Stimulated activated CD4-positive, alpha-beta T cell treated with anti-CD3 and anti-CD28 coated beads, Interleukin-1b, Interleukin-23, amount 100 ng/mL, for 24 hours (primary cell): ENCODE data around the gene FBN2.
"Not testable (repeated sequence)": the region's sequence is repeated elsewhere in the genome, so short reads cannot be mapped to it uniquely, and the experiment has no call there.

Experiments
- DNase-seq, 4 experiments: peaks; one replicate each; pipeline ENCODE4 v3.0.0-alpha.2; 2020; ENCODE audit warnings: low read depth in 4 of 4, low spot score in 1 of 4

FBN2 gene

DNA sequence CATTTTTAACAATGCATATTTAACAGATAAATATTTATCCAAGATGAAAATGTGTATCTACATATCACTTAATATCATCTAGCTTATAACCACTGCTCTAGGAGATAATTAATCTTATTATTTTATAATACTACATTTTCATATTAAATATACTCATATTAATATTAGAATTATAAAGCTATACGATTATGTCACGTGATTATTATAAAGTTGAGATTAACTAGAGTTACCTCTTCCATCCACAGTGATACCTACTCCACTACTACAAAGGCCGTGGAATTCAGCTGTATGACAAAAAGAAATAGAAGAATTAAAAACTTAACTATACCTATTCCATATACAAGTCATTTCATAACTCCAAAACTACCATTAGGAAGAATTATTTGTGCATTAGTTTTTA, 171.9 kb downstream of the FBN2 start:
- no peak for DNase-seq

DNA sequence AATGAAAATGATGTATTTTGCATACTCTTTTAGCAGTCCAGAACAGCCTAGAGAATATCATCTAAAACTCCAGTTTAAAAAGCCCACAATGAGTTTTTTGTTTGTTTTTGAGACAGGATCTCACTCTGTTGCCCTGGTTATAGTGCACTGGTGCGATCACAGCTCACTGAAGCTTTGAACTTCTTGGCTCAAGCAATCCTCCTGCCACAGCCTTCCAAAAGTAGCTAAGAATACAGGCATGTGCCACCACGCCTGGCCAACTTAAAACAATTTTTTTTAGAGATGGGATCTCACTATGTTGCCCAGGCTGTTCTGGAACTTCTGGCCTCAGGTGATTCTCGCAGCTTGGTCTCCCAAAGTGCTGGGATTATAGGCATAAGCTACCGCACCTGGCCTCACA, 175.7 kb downstream of the FBN2 start:
- DNase-seq: no peak

DNA sequence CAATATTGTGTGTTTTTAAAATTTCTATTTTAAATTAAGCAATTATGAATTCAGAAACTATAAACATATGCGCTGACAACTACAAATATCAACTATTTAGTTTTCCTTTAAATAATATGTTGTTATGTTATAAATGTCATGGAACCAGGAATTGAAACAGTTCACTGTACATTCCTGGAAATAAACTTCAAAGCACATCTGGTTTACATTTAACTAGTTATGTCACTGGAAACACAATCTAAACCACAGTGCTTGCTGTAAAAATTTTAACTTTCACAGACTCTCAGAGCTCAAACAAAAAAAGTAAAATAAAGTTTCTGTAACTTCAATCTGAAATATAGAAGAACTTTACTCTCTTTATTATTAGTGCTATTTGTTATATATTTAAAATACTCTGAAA, 179.2 kb downstream of the FBN2 start:
- no peak for DNase-seq

DNA sequence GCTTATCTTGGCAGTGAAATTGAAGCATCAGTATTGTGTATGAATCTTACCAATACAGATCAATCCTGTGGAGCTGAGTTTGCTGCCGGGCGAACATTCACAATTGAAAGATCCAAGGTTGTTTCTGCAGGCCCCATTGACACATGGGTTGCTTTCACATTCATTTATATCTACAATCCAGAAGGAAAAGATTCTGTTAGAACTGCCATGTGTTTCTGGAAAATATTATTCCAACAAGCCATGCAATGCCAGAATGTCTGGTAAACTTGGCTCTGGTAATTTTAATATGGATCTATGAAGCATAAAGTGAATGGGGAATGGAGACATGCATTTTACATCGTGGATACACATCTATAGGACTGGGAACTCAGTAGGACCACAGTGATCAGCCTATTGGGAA, 180.8 kb downstream of the FBN2 start:
- DNase-seq: no peak

DNA sequence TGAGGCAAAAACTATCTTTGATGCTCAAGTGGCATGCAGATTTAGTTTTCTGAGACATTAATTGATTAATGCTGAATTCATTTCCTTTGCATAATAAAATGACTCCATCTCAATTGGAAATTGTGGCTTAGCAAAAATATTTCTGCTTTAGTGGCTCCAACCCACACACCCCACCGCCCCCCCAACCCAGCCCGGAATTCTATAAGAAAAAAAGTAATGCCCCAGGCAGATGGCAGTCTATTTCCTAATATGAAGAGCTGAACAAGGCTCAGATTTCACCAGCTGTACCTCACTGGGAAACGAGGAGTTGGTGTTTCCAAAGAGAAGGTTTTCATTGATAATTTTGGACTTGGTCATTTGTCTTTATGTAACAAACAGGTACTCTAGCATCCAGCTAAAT, 182.1 kb downstream of the FBN2 start:
- no peak for DNase-seq

DNA sequence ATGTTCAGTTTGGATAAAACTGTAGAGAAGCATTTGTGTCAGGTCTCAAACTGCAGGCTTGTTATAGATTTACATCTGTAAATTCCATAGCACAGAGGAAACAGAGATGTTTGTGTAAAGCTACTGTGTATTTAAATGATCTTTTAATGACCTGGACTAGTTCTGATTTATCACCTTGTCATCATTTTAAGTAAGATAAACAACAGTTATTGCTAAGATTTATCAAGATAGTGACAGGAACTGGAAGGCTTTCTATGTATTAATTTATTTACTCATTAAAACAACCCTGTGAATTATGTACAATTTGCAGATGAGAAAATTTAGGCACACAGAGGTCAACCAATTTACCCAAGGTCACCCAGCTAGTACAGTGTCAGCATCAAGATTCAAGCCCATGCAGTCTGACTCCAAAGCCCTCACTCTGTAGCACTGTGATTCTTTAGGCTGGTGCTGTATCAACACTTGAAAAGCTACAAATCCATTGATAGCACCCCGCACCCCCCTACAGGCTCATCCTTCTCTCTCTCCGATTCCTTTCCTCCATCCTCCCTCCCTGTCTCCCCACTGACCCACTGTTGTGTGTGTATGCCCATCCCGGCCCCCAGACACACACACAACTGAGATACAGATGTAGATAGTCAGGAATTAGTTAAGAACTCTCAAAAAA, 184.5 kb downstream of the FBN2 start:
- DNase-seq: no peak

DNA sequence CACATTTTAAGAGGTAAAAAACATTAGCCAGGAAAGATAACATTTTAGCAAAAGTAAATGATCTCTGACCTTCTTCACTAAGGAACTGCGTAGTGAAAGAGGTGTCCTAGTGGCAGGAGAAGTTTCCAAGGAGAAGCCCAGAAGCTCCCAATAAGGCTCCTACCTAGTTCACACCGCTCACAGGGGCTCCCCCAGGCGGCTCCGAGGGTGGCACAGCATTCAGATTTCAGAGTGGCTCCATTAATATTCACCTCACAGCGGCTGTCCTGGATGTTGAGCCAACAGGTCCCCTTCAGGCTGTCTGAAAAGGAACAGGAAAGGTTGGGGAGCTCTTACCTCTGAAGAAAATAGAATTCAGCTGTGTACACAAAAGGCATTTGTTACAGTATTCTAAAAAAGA, 187.3 kb downstream of the FBN2 start:
- DNase-seq: no peak

DNA sequence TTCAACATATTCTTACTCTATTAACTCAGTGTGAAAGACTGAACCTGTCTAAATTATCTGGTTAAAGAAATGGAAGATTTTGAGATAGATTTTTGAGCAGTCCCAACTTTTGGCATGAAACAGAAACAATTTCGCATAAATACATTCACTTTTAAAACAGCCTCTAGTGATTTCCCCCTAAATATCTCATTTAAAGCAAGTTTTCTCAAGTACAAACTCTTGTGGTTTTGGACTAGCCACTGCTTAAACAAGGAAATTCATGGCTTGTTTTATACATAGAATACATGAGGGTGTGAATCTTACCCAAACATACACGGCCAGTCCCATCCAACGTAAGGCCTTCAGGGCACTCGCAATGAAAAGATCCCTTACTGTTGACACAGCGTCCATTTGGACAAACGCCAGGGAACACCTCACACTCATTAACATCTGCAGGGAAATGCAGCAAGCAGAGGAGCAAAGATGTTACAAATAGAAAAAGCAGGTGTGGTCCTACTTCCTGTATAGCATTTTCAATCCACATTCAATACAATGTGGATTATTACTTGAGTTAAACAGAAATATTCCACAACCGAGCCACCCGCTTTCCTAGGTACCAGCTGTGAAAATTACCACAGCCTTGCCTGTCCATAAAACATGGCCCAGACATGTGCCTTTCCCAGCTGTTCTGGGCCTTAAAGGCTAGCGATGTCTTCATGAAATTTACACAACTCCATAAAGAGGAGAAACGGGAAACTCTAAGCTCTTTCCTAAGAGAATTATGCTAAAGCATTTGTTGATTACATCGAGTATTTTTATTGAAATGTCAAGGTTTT, 188.8 kb downstream of the FBN2 start:
- no peak for DNase-seq

DNA sequence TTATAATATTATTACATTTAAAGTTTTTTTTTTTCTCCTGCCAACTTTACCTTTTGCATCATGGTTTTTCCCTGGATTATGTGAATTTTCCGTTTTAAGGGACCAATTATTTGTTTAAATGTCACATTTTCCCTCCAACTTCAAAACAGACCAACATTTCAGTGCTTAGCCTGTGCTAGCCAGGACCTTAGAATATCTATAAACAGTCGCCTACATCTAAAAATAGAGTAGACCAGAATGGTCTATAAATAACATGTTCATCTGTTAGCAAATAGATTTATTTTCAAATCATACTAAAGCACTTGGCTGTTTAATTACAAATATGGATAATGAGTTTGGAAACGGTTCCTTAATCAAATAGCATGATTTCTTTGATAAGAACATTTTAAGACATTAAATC, 192.0 kb downstream of the FBN2 start:
- no peak for DNase-seq

DNA sequence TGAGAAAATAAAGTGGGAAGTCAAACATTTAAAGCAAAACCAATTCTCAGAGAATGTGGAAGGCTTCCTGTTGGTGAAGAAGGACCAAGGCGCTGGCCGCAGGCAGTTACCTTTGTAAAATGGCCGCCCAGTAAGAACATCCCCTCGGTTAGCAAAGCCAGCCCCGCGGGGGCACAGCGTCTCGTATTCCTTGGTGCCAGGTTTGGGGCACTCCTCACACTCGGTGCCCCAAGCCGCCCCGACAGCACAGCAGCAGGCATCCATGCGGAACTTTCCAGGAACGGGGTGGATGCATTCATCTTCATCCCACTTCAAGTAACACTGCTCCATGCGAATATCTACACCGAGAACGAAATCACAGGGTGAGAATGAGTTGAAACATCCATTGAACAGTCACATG, 192.8 kb downstream of the FBN2 start:
- DNase-seq: no peak

DNA sequence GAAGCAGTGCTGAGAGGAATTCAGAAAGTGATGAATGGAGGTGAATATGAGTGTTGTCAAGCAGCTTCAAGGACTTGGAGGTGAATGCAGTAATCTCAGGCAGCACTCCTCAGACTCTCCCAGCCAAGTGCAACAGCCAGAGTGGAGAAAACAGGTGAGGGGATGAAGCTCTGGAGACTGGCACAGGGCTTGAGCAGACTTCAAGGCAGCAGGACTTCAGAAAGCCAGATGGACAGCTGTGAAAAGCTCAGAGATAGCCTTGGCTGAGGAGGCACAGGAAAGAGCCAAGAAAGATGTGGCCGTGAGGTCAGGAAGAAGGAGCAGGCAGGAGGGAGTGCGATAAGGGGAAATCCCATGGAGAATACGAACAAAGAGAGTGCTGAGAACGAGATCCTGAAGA, 194.9 kb downstream of the FBN2 start:
- no peak for DNase-seq

DNA sequence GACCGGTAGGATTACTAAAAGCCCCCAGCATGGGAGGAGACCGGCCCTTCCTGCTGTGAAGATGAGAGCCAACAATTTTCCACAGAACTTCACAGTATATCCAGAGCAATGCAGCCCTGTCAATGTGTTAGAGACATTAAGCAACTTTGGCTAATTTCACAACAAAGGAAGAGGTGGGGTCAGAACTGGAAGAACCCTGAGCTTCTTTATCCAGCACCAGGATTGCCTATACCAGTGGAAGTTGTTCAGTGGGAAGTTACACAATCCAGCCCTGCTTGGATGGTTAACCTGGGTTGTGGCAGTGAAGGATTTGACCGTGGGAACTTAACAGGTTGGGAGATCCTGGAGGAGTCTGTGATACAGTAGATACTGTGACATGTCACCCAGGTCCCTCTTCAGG, 197.0 kb downstream of the FBN2 start:
- DNase-seq: no peak

DNA sequence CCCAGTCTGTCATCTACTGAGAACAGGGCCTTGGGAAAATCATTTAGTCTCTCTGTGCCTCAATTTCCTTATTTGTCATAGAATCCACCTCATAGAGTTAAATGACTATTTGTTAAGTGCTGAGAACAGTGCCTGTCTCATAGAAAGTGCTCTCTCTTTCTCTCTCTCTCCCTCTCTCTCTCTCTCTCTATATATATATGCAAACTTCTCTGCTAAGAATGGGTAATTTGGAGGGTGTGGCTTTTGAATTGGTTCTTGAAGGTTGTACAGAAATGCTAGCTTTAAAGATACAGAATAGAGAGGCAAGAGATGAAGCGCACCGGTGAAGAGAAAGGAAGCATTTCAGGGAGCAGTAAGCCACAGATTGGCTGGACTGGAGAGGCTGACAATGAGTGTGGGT, 197.4 kb downstream of the FBN2 start:
- no peak for DNase-seq

DNA sequence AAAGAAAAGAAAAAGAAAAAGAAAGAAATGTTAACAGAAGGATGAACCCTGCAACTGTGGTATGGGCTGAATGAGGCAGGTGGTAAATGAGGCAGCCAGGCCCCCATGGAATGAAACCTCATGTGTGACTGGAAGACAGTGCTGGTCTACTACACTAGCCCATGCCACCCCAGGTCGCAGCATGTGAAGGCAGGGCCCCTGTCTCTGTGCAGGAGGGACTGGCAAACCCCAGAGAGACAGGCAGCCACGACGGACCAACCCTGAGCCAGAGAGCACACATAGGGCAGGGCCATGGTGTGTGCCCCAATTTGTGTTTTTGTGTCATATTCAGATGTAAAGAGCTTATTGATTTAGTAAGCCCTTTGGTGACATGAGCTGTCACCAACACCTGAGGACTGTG, 198.5 kb downstream of the FBN2 start:
- no peak for DNase-seq

DNA sequence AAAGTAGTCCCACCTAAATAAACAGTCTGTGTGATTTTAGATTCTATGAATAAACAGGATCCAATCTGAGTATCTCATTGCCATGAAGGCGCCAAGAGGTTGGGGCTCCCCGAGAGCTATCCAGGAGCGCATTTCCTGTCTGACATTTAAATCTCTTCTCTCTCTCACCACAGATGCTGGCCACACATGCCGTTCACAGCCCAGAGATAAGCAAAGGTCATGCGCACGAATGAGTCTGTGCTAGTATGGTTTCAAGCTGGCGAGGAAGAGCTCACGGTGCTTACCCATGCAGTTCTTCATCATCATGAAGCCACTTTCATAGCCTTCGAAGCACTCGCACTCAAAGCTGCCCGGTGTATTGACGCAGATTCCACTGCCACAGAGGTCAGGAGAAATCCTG, 199.4 kb downstream of the FBN2 start:
- no peak for DNase-seq

DNA sequence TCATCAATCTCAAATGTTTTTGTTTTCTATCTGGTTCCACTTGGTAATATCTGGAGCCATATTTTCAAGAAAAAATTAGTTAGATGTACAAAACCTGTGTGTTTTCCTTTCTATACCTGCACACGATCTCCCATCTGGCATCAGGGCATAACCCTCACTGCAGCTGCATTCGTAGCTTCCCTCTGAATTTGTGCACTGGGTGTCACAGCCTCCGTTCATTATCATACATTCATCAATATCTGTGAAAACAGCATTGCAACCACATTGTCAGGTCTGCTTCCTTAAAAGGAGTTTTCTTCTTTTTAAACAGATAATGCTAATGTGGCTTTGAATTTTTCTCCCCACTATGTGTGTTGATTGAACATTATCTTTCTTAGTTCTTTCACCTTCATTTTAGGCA, 202.7 kb downstream of the FBN2 start:
- no peak for DNase-seq

DNA sequence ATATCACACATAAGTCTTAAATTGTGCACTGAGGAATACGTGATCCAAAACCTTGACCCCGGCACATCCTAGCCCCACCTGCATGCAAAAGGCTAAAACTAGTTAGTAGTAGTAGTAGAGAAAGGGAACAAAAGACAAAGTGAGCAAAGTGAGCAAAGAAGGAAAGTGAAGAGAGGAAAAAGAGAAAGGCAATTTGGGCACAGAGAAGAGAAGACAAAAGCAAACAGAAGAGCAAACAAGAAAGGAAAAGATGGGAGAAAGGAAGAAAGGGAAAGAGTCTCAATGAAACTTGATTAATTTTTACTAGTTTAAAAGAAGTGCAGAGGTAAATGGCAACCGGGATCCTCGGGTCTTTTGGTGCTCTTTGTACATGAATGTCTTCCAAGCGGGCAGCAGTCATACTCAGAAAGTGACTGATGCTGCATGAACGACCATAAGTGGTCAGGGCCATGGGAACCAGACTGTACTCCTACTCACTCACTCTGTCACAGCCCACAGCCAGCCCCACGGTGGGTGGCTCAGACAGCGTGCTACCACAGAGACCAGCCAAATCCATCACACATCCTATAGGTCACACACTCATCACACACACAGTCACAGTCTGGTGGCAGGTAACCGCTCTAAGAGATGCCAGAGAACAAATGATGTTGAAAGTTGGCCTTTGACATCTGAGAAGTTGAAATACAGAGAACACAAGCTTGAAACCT, 203.9 kb downstream of the FBN2 start:
- DNase-seq: no peak

DNA sequence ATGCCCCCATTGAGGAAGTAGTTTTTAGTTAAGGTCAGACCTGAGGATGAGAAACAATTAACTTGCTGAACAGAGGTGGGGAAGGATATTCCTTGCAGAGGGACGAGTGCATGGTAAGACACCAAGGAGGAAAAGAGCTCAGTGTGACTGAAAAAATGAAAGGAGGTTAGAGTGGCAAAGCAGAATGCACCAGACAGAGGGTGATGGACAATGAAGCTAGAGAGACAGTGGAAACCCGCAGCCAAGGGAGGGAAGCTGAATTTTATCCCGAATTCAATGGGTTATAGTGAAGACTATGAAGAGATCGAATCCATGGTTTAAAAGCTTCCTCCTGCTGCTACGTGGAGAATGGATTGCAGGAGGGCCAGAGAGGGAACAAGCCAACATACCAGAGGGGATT, 206.8 kb downstream of the FBN2 start:
- no peak for DNase-seq

DNA sequence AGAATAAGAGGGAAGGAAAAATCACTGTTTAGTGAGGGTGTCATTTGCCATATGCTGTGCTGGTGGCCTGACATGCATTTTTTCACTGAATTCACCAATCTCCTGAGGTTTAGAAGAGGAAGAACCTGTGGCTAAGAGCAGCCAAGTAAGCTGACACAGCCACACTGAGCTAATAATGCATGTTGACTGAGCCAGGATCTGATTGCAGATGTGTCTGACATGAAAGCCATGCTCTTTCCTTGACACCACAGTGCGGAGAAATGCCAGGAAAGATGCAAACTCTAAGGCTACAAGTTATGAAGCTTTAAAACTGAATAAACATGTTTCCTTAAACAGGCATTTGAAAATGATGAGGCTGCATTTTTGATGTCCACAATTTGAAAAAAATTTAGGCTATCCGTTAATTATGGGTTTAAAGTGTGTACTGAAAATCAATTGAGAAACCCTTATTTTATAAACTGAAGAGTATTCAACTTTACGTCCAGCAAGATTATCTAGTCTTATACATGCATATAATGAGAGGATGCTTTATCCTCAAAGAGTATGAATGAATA, 208.6 kb downstream of the FBN2 start:
- DNase-seq: no peak

DNA sequence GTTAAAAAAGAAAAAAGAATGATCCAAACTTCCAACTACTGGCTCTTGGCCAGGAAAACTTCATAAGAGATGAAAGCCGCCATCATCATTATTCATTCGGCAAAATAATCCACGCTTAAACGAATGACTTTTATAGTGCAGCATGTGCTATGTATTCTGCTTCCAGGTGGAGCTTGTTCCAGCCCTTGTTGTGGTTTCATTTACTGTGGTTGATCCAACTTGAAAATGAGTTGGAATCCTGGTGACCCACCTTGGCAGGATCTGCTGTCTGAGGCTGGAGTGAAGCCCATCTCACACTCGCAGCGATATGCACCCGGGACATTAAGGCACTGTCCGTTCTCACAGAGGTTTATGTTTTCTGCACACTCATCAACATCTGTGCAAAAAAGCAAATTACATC, 209.6 kb downstream of the FBN2 start:
- no peak for DNase-seq

DNA sequence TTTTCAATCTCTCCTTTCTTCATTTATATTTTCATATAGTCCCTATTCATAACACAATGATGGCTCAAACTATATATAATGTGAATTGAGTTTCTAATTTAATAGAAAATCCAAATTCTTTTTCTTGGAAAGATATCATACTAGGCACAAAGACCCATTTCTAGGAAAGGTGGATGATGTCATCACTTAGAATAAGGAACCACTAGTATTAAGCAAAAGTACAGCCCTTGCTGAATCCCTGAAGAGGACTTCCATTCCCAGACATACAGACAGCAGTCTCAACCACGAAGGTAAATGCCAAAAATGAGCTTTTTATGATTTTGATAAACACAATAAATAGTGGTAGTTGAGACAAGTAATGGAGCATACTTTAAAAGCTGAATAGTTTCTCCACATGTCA, 210.0 kb downstream of the FBN2 start:
- DNase-seq: no peak

DNA sequence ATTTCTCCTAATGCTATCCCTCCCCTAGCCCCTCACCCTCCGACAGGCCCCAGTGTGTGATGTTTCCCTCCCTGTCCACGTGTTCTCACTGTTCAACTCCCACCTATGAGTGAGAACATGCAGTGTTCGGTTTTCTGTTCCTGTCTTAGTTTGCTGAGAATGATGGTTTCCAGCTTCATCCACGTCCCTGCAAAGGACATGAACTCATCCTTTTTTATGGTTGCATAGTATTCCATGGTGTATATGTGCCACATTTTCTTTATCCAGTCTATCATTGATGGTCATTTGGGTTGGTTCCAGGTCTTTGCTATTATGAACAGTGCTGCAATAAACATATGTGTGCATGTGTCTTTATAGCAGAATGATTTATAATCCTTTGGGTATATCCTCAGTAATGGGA, 216.6 kb downstream of the FBN2 start:
- DNase-seq: not testable (repeated sequence)
